MCF 10A (cell line): ENCODE results near the gene MYRIP. TPM values are rescaled to one million over a fixed set of nuclear protein-coding genes. Genes with fewer than 3 reads are reported as not detected.

Experiments used
- BruUV-seq: library from RNA; stranded (reverse); fragments of 400-500 nt; replicated peaks from 2 replicates; lab custom pipeline; 2021; lab: Mats Ljungman, UMichigan
- CTCF ChIA-PET: fragments of 300-600 bp; sonication (Branson Sonifier 250); formaldehyde crosslinking; extraction: SDS; loops from one replicate; lab custom pipeline; 2021; ENCODE audit warnings: antibody characterized with exemption, inconsistent platforms; lab: Yijun Ruan, JAX
- POLR2A ChIA-PET: fragments of 300-600, 350-650 bp; sonication (Branson Sonifier 250); formaldehyde crosslinking; extraction: SDS; loops from one replicate; lab custom pipeline; 2020; ENCODE audit warnings: antibody characterized with exemption, inconsistent platforms; lab: Yijun Ruan, JAX
- DNase-seq: peaks from one replicate; pipeline ENCODE4 v3.0.0-alpha.2; 2018; ENCODE audit not compliant: unreplicated experiment
- H3K27ac Mint-ChIP-seq: one replicate; pipeline ENCODE4 v1.8.0; 2022; ENCODE audit warnings: mild to moderate bottlenecking, low read depth, mixed read lengths; ENCODE audit not compliant: unreplicated experiment
- H3K27me3 Mint-ChIP-seq: one replicate; pipeline ENCODE4 v1.8.0; 2022; ENCODE audit warnings: mixed read lengths; ENCODE audit not compliant: insufficient read depth, unreplicated experiment
- H3K36me3 Mint-ChIP-seq: one replicate; pipeline ENCODE4 v1.8.0; 2022; ENCODE audit warnings: mild to moderate bottlenecking, moderate library complexity, mixed read lengths; ENCODE audit not compliant: insufficient read depth, unreplicated experiment
- H3K4me1 Mint-ChIP-seq: one replicate; pipeline ENCODE4 v1.8.0; 2022; ENCODE audit warnings: mixed read lengths; ENCODE audit not compliant: insufficient read depth, unreplicated experiment
- H3K4me3 Mint-ChIP-seq: one replicate; pipeline ENCODE4 v1.8.0; 2022; ENCODE audit warnings: mild to moderate bottlenecking, moderate library complexity, mixed read lengths; ENCODE audit not compliant: unreplicated experiment
- H3K9me3 Mint-ChIP-seq: one replicate; pipeline ENCODE4 v1.8.0; 2022; ENCODE audit warnings: mixed read lengths; ENCODE audit not compliant: unreplicated experiment
- CTCF ChIP-seq: fragments of 200-600 bp; IDR thresholded peaks from one replicate; pipeline ENCODE4 v1.8.0; 2022; ENCODE audit warnings: antibody characterized with exemption, mild to moderate bottlenecking; ENCODE audit not compliant: unreplicated experiment
- intact Hi-C: fragments of 100-400 bp; cut with micrococcal nuclease; formaldehyde crosslinking; loops from 2 replicates; pipeline ENCODE4 v1.14.1; 2022
- total RNA-seq: library from RNA; stranded (reverse); gene quantifications from 2 replicates; pipeline ENCODE4 v1.2.3, GENCODE V29; 2022

MYRIP gene
- total RNA-seq, 1 experiment from 2014 or later: 0.19 TPM

GRCh38 chr3:40057786-40058185, 248.4 kb downstream of the MYRIP start:
- ChIA-PET POLR2A (interaction anchor here (2.3 kb wide), 1 partner anchor 13 kb away, joined by 8 read pairs; no protein-coding TSS in a partner anchor), CTCF (no interaction called here)
- no TSS peak for BruUV-seq
- intact Hi-C loops: no loop called here
- Mint-ChIP-seq H3K27me3 (no peaks in the 10 kb centered on the region), H3K4me1 (peaks cover 4% of the 10 kb centered on the region), H3K4me3 (no peak overlapping the region), H3K9me3 (no peaks in the 10 kb centered on the region), H3K36me3 (no peaks in the 10 kb centered on the region), H3K27ac (no peak overlapping the region)
- TF ChIP-seq CTCF: no peak
- no peak for DNase-seq

- peaks cover 12% of the 10 kb centered on the region for H3K4me1 Mint-ChIP-seq
- TF ChIP-seq CTCF: no peak
- no peak for DNase-seq
- no peak overlapping the region for H3K4me3 Mint-ChIP-seq
- H3K27me3 Mint-ChIP-seq: no peaks in the 10 kb centered on the region
- ChIA-PET POLR2A (interaction anchor here (0.6 to 1.6 kb wide), 6 partner anchors 14 to 537 kb away, joined by 3 to 5 read pairs (median 3); no protein-coding TSS in a partner anchor), CTCF (no interaction called here)
- BruUV-seq: no TSS peak
- no peak overlapping the region for H3K27ac Mint-ChIP-seq
- no peaks in the 10 kb centered on the region for H3K36me3 Mint-ChIP-seq
- intact Hi-C loops: no loop called here
- H3K9me3 Mint-ChIP-seq: no peaks in the 10 kb centered on the region
Observed at GRCh38 chr3:40068636-40069035, 259.2 kb downstream of the MYRIP start.

GRCh38 chr3:40070816-40071215, 261.4 kb downstream of the MYRIP start:
- ChIA-PET CTCF (interaction anchor here (1.3 kb wide), 1 partner anchor 87 kb away, joined by 3 read pairs; no protein-coding TSS in a partner anchor), POLR2A (no interaction called here)
- Mint-ChIP-seq H3K36me3 (no peaks in the 10 kb centered on the region), H3K27me3 (no peaks in the 10 kb centered on the region), H3K9me3 (no peaks in the 10 kb centered on the region), H3K4me3 (no peak overlapping the region), H3K4me1 (peaks cover 12% of the 10 kb centered on the region), H3K27ac (no peak overlapping the region)
- DNase-seq: no peak
- intact Hi-C loops: no loop called here
- TF ChIP-seq CTCF: no peak
- BruUV-seq: no TSS peak

- DNase-seq: no peak
- Mint-ChIP-seq H3K4me1 (peaks cover 12% of the 10 kb centered on the region), H3K27ac (no peak overlapping the region), H3K9me3 (no peaks in the 10 kb centered on the region), H3K27me3 (no peaks in the 10 kb centered on the region), H3K4me3 (no peak overlapping the region), H3K36me3 (no peaks in the 10 kb centered on the region)
- intact Hi-C loops: no loop called here
- no TSS peak for BruUV-seq
- CTCF ChIA-PET: no interaction called here
- POLR2A ChIA-PET: no interaction called here
- no peak for TF ChIP-seq CTCF
Observed at GRCh38 chr3:40071683-40072238, 262.4 kb downstream of the MYRIP start.
